ENCODE results near the gene NOVA2. TPM values are rescaled to one million over a fixed set of nuclear protein-coding genes. Genes with fewer than 3 reads are reported as not detected.

The NOVA2 gene
- total and polyA plus RNA-seq, 2 donors (not counting 1 experiment from before 2014, with no cell fraction given), result not detected

GRCh38 chr19:45968626-45969025 lies 5.0 kb downstream of the NOVA2 start:
- no peaks in the 10 kb centered on the region for H4K20me1 ChIP-seq (ENCODE audit: control insufficient read depth, insufficient read depth, low read length, poor library complexity, severe bottlenecking)
- Mint-ChIP-seq H3K27ac (no peak overlapping the region), H3K4me3 (no peak overlapping the region), H3K27me3 (peaks cover 58% of the 10 kb centered on the region), H3K9me3 (ENCODE audit: insufficient read depth) (peaks cover 2% of the 10 kb centered on the region), H3K4me1 (peaks cover 15% of the 10 kb centered on the region)
- CTCF ChIA-PET, result no interaction called here
- WGBS (ENCODE audit: insufficient coverage), result 96% methylated on average over 5 of the region's 9 CpGs
- ATAC-seq (ENCODE audit: low read depth), result no peak
- POLR2A ChIA-PET, result no interaction called here
- no peak overlapping the region for H3K9ac ChIP-seq (ENCODE audit: low read length)
- peaks cover 0 to 36% (median 19%) of the 10 kb centered on the region in 4 experiments for H3K27me3 ChIP-seq (replicated peaks in 1 of 4; ENCODE audit: control extremely low read depth in 1 of 4, control insufficient read depth in 3 of 4, insufficient read depth in 4 of 4, low read length in 3 of 4)
- peaks cover 21 to 23% of the 10 kb centered on the region in 2 donors for H3K4me1 ChIP-seq (ENCODE audit: control insufficient read depth in 2 of 2, insufficient read depth in 2 of 2, low read length in 2 of 2)
- intact Hi-C loops (cut with micrococcal nuclease), result no loop called here
- H3K9me3 ChIP-seq (ENCODE audit: control extremely low read depth in 1 of 3, control insufficient read depth in 2 of 3, insufficient read depth in 1 of 3, low read length in 2 of 3), result peaks cover 0 to 21% (median 0%) of the 10 kb centered on the region in 3 donors
- H3K36me3 ChIP-seq (replicated peaks in 1 of 2; ENCODE audit: control extremely low read depth in 1 of 2, control insufficient read depth in 1 of 2, extremely low read depth in 1 of 2, insufficient read depth in 2 of 2, low read length in 1 of 2), result no peaks in the 10 kb centered on the region
- no peak overlapping the region for H3K4me3 ChIP-seq (ENCODE audit: control extremely low read depth in 1 of 5, extremely low read depth in 1 of 5, insufficient read depth in 1 of 5, low read depth in 2 of 5, low read length in 4 of 5)
- H3K27ac ChIP-seq (ENCODE audit: low read length in 2 of 2), result no peak overlapping the region
- H3K4me2 ChIP-seq (replicated peaks; ENCODE audit: low read depth, low read length, poor library complexity, severe bottlenecking), result no peak overlapping the region
- H3K79me2 ChIP-seq (ENCODE audit: control insufficient read depth, insufficient read depth, low read length), result no peaks in the 10 kb centered on the region
- no peak for DNase-seq
- H2AFZ ChIP-seq (ENCODE audit: insufficient read depth, low read depth, low read length, poor library complexity, severe bottlenecking), result no peak overlapping the region
- TF ChIP-seq, protein P1, sequence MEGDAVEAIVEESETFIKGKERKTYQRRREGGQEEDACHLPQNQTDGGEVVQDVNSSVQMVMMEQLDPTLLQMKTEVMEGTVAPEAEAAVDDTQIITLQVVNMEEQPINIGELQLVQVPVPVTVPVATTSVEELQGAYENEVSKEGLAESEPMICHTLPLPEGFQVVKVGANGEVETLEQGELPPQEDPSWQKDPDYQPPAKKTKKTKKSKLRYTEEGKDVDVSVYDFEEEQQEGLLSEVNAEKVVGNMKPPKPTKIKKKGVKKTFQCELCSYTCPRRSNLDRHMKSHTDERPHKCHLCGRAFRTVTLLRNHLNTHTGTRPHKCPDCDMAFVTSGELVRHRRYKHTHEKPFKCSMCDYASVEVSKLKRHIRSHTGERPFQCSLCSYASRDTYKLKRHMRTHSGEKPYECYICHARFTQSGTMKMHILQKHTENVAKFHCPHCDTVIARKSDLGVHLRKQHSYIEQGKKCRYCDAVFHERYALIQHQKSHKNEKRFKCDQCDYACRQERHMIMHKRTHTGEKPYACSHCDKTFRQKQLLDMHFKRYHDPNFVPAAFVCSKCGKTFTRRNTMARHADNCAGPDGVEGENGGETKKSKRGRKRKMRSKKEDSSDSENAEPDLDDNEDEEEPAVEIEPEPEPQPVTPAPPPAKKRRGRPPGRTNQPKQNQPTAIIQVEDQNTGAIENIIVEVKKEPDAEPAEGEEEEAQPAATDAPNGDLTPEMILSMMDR (IDR thresholded peaks at IDR 0.05), result no peak
- TF ChIP-seq EZH2 (IDR thresholded peaks at IDR 0.05; ENCODE audit: borderline replicate concordance, insufficient read depth, low read depth, low read length, poor library complexity, severe bottlenecking), result no peak

DNA sequence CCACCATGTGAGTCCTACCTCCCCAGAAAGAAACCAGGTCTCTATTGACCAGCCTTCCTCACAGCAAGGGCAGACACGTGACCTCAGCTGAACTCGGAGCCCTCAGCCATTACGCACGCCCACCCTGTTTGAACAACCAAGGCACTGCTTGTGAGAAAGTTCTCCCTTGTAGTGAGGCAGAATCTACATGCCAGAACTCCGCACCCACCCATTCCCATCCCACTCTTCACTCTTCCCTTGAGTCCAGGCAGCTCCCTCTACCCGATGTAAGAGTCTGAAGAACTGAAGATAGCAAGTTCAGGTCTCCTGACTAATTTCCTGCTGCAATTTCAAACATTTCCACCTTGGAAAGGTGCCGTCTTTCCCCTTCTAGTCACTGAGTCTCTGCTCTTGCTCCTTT lies 6.4 kb downstream of the NOVA2 start:
- Histone ChIP-seq H3K9ac (ENCODE audit: low read length) (no peak overlapping the region), H2AFZ (ENCODE audit: insufficient read depth, low read depth, low read length, poor library complexity, severe bottlenecking) (no peak overlapping the region), H3K4me1 (ENCODE audit: control insufficient read depth in 2 of 2, insufficient read depth in 2 of 2, low read length in 2 of 2) (peaks cover 13 to 16% of the 10 kb centered on the region in 2 donors), H3K36me3 (replicated peaks in 1 of 2; ENCODE audit: control extremely low read depth in 1 of 2, control insufficient read depth in 1 of 2, extremely low read depth in 1 of 2, insufficient read depth in 2 of 2, low read length in 1 of 2) (no peaks in the 10 kb centered on the region), H3K27ac (ENCODE audit: low read length in 2 of 2) (no peak overlapping the region), H3K9me3 (ENCODE audit: control extremely low read depth in 1 of 3, control insufficient read depth in 2 of 3, insufficient read depth in 1 of 3, low read length in 2 of 3) (peaks cover 0 to 23% (median 0%) of the 10 kb centered on the region in 3 donors), H3K79me2 (ENCODE audit: control insufficient read depth, insufficient read depth, low read length) (no peaks in the 10 kb centered on the region), H3K4me3 (ENCODE audit: control extremely low read depth in 1 of 5, extremely low read depth in 1 of 5, insufficient read depth in 1 of 5, low read depth in 2 of 5, low read length in 4 of 5) (no peak overlapping the region), H3K27me3 (replicated peaks in 1 of 4; ENCODE audit: control extremely low read depth in 1 of 4, control insufficient read depth in 3 of 4, insufficient read depth in 4 of 4, low read length in 3 of 4) (peaks cover 0 to 25% (median 14%) of the 10 kb centered on the region in 4 experiments), H3K4me2 (replicated peaks; ENCODE audit: low read depth, low read length, poor library complexity, severe bottlenecking) (no peak overlapping the region), H4K20me1 (ENCODE audit: control insufficient read depth, insufficient read depth, low read length, poor library complexity, severe bottlenecking) (no peaks in the 10 kb centered on the region)
- CTCF ChIA-PET, result no interaction called here
- no peak for ATAC-seq (ENCODE audit: low read depth)
- Mint-ChIP-seq H3K9me3 (ENCODE audit: insufficient read depth) (peaks cover 2% of the 10 kb centered on the region), H3K27ac (no peak overlapping the region), H3K4me3 (no peak overlapping the region), H3K27me3 (peaks cover 54% of the 10 kb centered on the region), H3K4me1 (peaks cover 10% of the 10 kb centered on the region)
- TF ChIP-seq, protein P1 (IDR thresholded peaks at IDR 0.05), result no peak
- no peak for TF ChIP-seq EZH2 (IDR thresholded peaks at IDR 0.05; ENCODE audit: borderline replicate concordance, insufficient read depth, low read depth, low read length, poor library complexity, severe bottlenecking)
- DNase-seq, result no peak
- 89% methylated on average over 4 of the region's 7 CpGs for WGBS (ENCODE audit: insufficient coverage)
- POLR2A ChIA-PET, result no interaction called here
- intact Hi-C loops (cut with micrococcal nuclease), result no loop called here

Measured in B cell (primary cell).